Muscle of leg (tissue), 11 donors: ENCODE data around the gene SNTG2. TPM values are rescaled to one million over a fixed set of nuclear protein-coding genes. Genes with fewer than 3 reads are reported as not detected.
"Not testable (repeated sequence)": the region's sequence is repeated elsewhere in the genome, so short reads cannot be mapped to it uniquely, and the experiment has no call there.

Source experiments
- DNase-seq: peaks from one replicate; pipeline ENCODE4 v3.0.0; 2013
- H3K27ac ChIP-seq: one replicate; pipeline ENCODE4 v1.5.1; 2013; ENCODE audit warnings: mild to moderate bottlenecking, low read length, control low read depth
- H3K27me3 ChIP-seq: one replicate; pipeline ENCODE4 v1.6.1; 2013; ENCODE audit warnings: low read length; ENCODE audit not compliant: control insufficient read depth, insufficient read depth
- H3K36me3 ChIP-seq: one replicate; pipeline ENCODE4 v1.6.1; 2013; ENCODE audit warnings: low read length; ENCODE audit not compliant: control insufficient read depth, insufficient read depth
- H3K4me1 ChIP-seq: one replicate; pipeline ENCODE4 v1.6.1; 2013; ENCODE audit warnings: low read length; ENCODE audit not compliant: control insufficient read depth, insufficient read depth
- H3K4me3 ChIP-seq: one replicate; pipeline ENCODE4 v1.5.1; 2013; ENCODE audit warnings: low read length, control low read depth
- H3K9me3 ChIP-seq: replicated peaks from 2 replicates; pipeline ENCODE4 v1.6.1; 2013; ENCODE audit warnings: low read depth, low read length; ENCODE audit not compliant: control insufficient read depth
- WGBS: methylation state at CpG from one replicate; pipeline ENCODE4 v1.1.5; 2013; ENCODE audit warnings: missing lambda C conversion rate; ENCODE audit not compliant: insufficient coverage; 5-methylcytosine and 5-hydroxymethylcytosine counted together
- polyA plus RNA-seq, 8 donors: library from polyadenylated mRNA; unstranded; fragments of 120-200 nt; gene quantifications; one replicate each; pipeline versions ENCODE4 v1.2.1 to v1.2.3, GENCODE V29; 2013; ENCODE audit warnings: inconsistent platforms in 1 of 8, low replicate concordance in 1 of 8; ENCODE audit not compliant: insufficient read length in 8 of 8, insufficient read depth in 1 of 8
- total RNA-seq: library from RNA; stranded (reverse); fragments of 120-200 nt; gene quantifications from one replicate; pipeline ENCODE4 v1.2.4, GENCODE V29; 2013

The SNTG2 gene
- total and polyA plus RNA-seq, 9 donors, result 0.20 to 0.41 (median 0.31) TPM; not detected in 4

GRCh38 chr2:1403565-1403964 is 452.9 kb downstream of the SNTG2 start:
- 83% methylated on average over 12 of the region's 12 CpGs for WGBS
- Histone ChIP-seq H3K9me3 (no peaks in the 10 kb centered on the region), H3K4me1 (no peaks in the 10 kb centered on the region), H3K4me3 (no peak overlapping the region), H3K27ac (no peak overlapping the region), H3K27me3 (no peaks in the 10 kb centered on the region), H3K36me3 (no peaks in the 10 kb centered on the region)
- no peak for DNase-seq

- 89% methylated on average over 1 of the region's 1 CpG for WGBS
Observed at GRCh38 chr2:1405124-1405523, 454.5 kb downstream of the SNTG2 start.

GRCh38 chr2:1405967-1406366 is 455.3 kb downstream of the SNTG2 start:
- Histone ChIP-seq H3K4me3 (no peak overlapping the region), H3K4me1 (no peaks in the 10 kb centered on the region), H3K27ac (no peak overlapping the region), H3K36me3 (no peaks in the 10 kb centered on the region), H3K27me3 (no peaks in the 10 kb centered on the region), H3K9me3 (no peaks in the 10 kb centered on the region)
- WGBS, result no CpG with 5 or more reads among the region's 3 CpGs
- no peak for DNase-seq

More at GRCh38 chr2:1405124-1405523, 454.5 kb downstream of the SNTG2 start:
- H3K36me3 ChIP-seq, result no peaks in the 10 kb centered on the region
- H3K27ac ChIP-seq, result no peak overlapping the region
- H3K4me1 ChIP-seq, result no peaks in the 10 kb centered on the region
- no peaks in the 10 kb centered on the region for H3K9me3 ChIP-seq
- H3K4me3 ChIP-seq, result no peak overlapping the region
- H3K27me3 ChIP-seq, result no peaks in the 10 kb centered on the region
- no peak for DNase-seq

GRCh38 chr2:1406434-1406833 is 455.8 kb downstream of the SNTG2 start:
- Histone ChIP-seq H3K36me3 (no peaks in the 10 kb centered on the region), H3K4me3 (no peak overlapping the region), H3K9me3 (no peaks in the 10 kb centered on the region), H3K27ac (no peak overlapping the region), H3K4me1 (no peaks in the 10 kb centered on the region), H3K27me3 (no peaks in the 10 kb centered on the region)
- no peak for DNase-seq
- WGBS, result 73% methylated on average over 1 of the region's 2 CpGs

- 48% methylated on average over 4 of the region's 16 CpGs for WGBS
- no peak for DNase-seq
Observed at GRCh38 chr2:1407950-1408675, 457.5 kb downstream of the SNTG2 start.

GRCh38 chr2:1413156-1413710 is 462.6 kb downstream of the SNTG2 start, which contains the start of gene TPO:
Gene TPO, plus strand, starts transcription at chr2:1413463. Its CDS starts 946 bp downstream, at chr2:1414409.
- DNase-seq, result no peak
- no peak within 1 kb of the TSS for H3K4me3 ChIP-seq
- no peaks in the 10 kb centered on the region for H3K36me3 ChIP-seq
- H3K27ac ChIP-seq, result no peak within 1 kb of the TSS
- WGBS, result 84% methylated on average over 14 of the region's 15 CpGs
- H3K4me1 ChIP-seq, result no peaks in the 10 kb centered on the region
- H3K27me3 ChIP-seq, result no peaks in the 10 kb centered on the region
- H3K9me3 ChIP-seq, result no peaks in the 10 kb centered on the region

More at GRCh38 chr2:1407950-1408675, 457.5 kb downstream of the SNTG2 start:
- H3K4me3 ChIP-seq, result no peak overlapping the region
- H3K36me3 ChIP-seq, result no peaks in the 10 kb centered on the region
- no peaks in the 10 kb centered on the region for H3K9me3 ChIP-seq
- H3K27ac ChIP-seq, result no peak overlapping the region
- H3K27me3 ChIP-seq, result no peaks in the 10 kb centered on the region
- no peaks in the 10 kb centered on the region for H3K4me1 ChIP-seq

- H3K9me3 ChIP-seq, result no peaks in the 10 kb centered on the region
- no peak for DNase-seq
- 59% methylated on average over 8 of the region's 13 CpGs for WGBS
- no peaks in the 10 kb centered on the region for H3K4me1 ChIP-seq
- H3K36me3 ChIP-seq, result no peaks in the 10 kb centered on the region
- H3K27me3 ChIP-seq, result no peaks in the 10 kb centered on the region
- H3K27ac ChIP-seq, result no peak overlapping the region
- no peak overlapping the region for H3K4me3 ChIP-seq
Observed at GRCh38 chr2:1414121-1414520, 463.5 kb downstream of the SNTG2 start.

GRCh38 chr2:1414901-1415300 is 464.3 kb downstream of the SNTG2 start:
- not testable (repeated sequence) for H3K4me1 ChIP-seq, H3K36me3 ChIP-seq, DNase-seq, H3K27ac ChIP-seq, H3K27me3 ChIP-seq, H3K9me3 ChIP-seq, H3K4me3 ChIP-seq
- 85% methylated on average over 11 of the region's 11 CpGs for WGBS

GRCh38 chr2:1415501-1415900 is 464.9 kb downstream of the SNTG2 start:
- DNase-seq, result no peak
- WGBS, result 88% methylated on average over 6 of the region's 6 CpGs
- no peaks in the 10 kb centered on the region for H3K4me1 ChIP-seq
- H3K4me3 ChIP-seq, result no peak overlapping the region
- no peaks in the 10 kb centered on the region for H3K27me3 ChIP-seq
- H3K27ac ChIP-seq, result no peak overlapping the region
- no peaks in the 10 kb centered on the region for H3K9me3 ChIP-seq
- no peaks in the 10 kb centered on the region for H3K36me3 ChIP-seq
